Loucy (cell line): ENCODE results near the gene TFPT.

Experiments
- EZH2phosphoT487 ChIP-seq: fragments of 200-600 bp; IDR thresholded peaks from 2 replicates; pipeline ENCODE4 v1.6.1; 2018; ENCODE audit warnings: antibody characterized with exemption, mild to moderate bottlenecking, moderate library complexity, borderline replicate concordance
- TF ChIP-seq, protein P1 (sequence below): fragments of 200-600 bp; sonication (generic); conservative IDR thresholded peaks from 2 replicates; pipeline ENCODE4 v1.5.1; 2014; ENCODE audit warnings: mild to moderate bottlenecking, antibody characterized with exemption, low read length

DNA sequence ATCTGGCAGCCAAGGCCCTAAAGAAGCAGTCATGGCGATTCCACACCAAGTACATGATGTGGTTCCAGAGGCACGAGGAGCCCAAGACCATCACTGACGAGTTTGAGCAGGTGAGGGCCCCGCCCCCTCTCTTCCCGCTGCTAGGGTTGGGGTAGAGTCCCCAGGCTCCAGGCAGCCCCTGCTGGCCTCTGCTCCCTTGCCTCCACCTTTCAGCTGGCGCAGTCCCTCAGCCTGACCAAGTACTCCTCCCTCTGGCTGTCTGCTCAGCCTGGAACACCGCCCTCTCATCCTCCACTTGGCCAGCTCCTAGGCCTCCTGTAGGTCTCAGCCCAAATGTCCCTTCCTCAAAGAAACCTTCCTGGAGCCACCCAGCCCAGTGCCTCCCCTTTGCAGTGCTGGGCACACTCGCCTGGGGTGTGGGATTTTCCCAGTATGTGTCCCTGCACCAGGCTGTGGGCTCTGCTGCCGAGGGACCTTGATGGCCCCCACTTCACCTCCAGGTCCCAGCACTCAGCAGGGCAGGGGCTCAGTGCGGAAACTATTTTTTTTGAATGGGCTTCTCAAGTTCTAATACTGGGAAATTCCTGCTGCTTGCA is 38.4 kb upstream of the TFPT start:
- TF ChIP-seq, protein P1, sequence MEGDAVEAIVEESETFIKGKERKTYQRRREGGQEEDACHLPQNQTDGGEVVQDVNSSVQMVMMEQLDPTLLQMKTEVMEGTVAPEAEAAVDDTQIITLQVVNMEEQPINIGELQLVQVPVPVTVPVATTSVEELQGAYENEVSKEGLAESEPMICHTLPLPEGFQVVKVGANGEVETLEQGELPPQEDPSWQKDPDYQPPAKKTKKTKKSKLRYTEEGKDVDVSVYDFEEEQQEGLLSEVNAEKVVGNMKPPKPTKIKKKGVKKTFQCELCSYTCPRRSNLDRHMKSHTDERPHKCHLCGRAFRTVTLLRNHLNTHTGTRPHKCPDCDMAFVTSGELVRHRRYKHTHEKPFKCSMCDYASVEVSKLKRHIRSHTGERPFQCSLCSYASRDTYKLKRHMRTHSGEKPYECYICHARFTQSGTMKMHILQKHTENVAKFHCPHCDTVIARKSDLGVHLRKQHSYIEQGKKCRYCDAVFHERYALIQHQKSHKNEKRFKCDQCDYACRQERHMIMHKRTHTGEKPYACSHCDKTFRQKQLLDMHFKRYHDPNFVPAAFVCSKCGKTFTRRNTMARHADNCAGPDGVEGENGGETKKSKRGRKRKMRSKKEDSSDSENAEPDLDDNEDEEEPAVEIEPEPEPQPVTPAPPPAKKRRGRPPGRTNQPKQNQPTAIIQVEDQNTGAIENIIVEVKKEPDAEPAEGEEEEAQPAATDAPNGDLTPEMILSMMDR: no peak
- TF ChIP-seq EZH2phosphoT487: no peak
